Heart left ventricle (tissue), 16 donors: Measurements from ENCODE around the gene LSM12. TPM values are rescaled to one million over a fixed set of nuclear protein-coding genes. Genes with fewer than 3 reads are reported as not detected.

Experiments
- ATAC-seq, 4 donors: fragments of 200-7000 bp; cut with Tn5 transposase; one replicate each; pipeline ENCODE4 v1.9.1; 2020 to 2022; ENCODE audit warnings: moderate library complexity in 4 of 4, mild to moderate bottlenecking in 3 of 4, moderate number of reproducible peaks in 1 of 4
- DNase-seq, 5 donors: peaks; one replicate each; pipeline ENCODE4 v3.0.0-alpha.2; 2020
- H3K27ac ChIP-seq, 12 donors: fragments of 200-600 bp; sonication (generic) in 4 of 12; one replicate each; pipeline versions ENCODE4 v1.5.0 to v1.8.0; 2016 to 2022; ENCODE audit warnings: mild to moderate bottlenecking in 2 of 12
- H3K27me3 ChIP-seq, 9 donors: fragments of 200-600 bp; sonication (generic) in 2 of 9; one replicate each; pipeline versions ENCODE4 v1.5.1 to v1.8.0; 2016 to 2022; ENCODE audit warnings: mild to moderate bottlenecking in 3 of 9
- H3K36me3 ChIP-seq, 9 donors: fragments of 200-600 bp; sonication (generic) in 2 of 9; one replicate each; pipeline versions ENCODE4 v1.5.0 to v1.8.0; 2018 to 2022; ENCODE audit warnings: mild to moderate bottlenecking in 2 of 9
- H3K4me1 ChIP-seq, 12 donors: fragments of 200-600 bp; sonication (generic) in 4 of 12; one replicate each; pipeline versions ENCODE4 v1.5.0 to v1.8.0; 2016 to 2022; ENCODE audit warnings: mild to moderate bottlenecking in 3 of 12
- H3K4me3 ChIP-seq, 12 donors: fragments of 200-600 bp; sonication (generic) in 4 of 12; one replicate each; pipeline versions ENCODE4 v1.5.0 to v1.8.0; 2017 to 2022; ENCODE audit warnings: mild to moderate bottlenecking in 9 of 12, moderate library complexity in 4 of 12
- H3K9me3 ChIP-seq, 12 donors: fragments of 200-600 bp; sonication (generic) in 4 of 12; one replicate each; pipeline versions ENCODE4 v1.5.0 to v1.8.0; 2016 to 2022; ENCODE audit warnings: mild to moderate bottlenecking in 1 of 12
- POLR2A ChIP-seq, 2 donors: fragments of 450-650 bp; IDR thresholded peaks; one replicate each; pipeline ENCODE4 v1.6.1; 2017; ENCODE audit warnings: antibody characterized with exemption in 2 of 2, mild to moderate bottlenecking in 2 of 2, moderate library complexity in 2 of 2
- WGBS, 4 donors: extraction: QIAGEN DNeasy Blood & Tissue Kit in 2 of 4; methylation state at CpG; one replicate each; pipeline versions ENCODE4 v1.1.5 to v1.1.7; 2013 to 2018; 5-methylcytosine and 5-hydroxymethylcytosine counted together
- intact Hi-C, 10 donors: fragments of 100-400 bp; cut with DNase I; formaldehyde crosslinking; loops; one replicate each; pipeline versions ENCODE4 v1.11.1 to v1.14.2; 2022
- polyA plus RNA-seq, 2 donors: library from polyadenylated mRNA; stranded (reverse); fragments of 200-250 nt; gene quantifications; one replicate each; pipeline ENCODE4 v1.2.3, GENCODE V29; 2013
- total RNA-seq, 9 donors: library from RNA; depleted of rRNA in 2 of 9; stranded (reverse); fragments of >200 nt in 2 of 9; fragmentation: NEBNext Ultra II Directional in 3 of 9; extraction: Animal tissue kit (Norgen Biotek cat#: 25700) in 3 of 9; gene quantifications; one replicate each; pipeline versions ENCODE4 v1.1.0 to v1.2.4, GENCODE V29; 2016 to 2023
- TF ChIP-seq, protein P1 (sequence below), 12 donors: fragments of 200-600 bp; sonication (generic) in 4 of 12; IDR thresholded peaks; one replicate each; pipeline versions ENCODE4 v1.5.0 to v1.8.0; 2018 to 2022; ENCODE audit warnings: antibody characterized with exemption in 12 of 12, mild to moderate bottlenecking in 5 of 12
- donor health status: ischemic (EF 13 %, LVEDD 7.1; RV severe dilation, severe dysfunction).
- donor health status: healthy with polysubstance abuse.
- donor health status: DM: no; HTN: yes; CAD: no.
- donor health status: DM: no; HTN: no; CAD: no.
- donor health status: ischemic (EF 25% LVEDD 6.9; RV normal size, moderate dysfunction).
- donor health status: ischemic (EF 25% LVEDD 5.7; RV mildly dilated, moderate dysfunction).
- donor health status: healthy.
- donor health status: DM: yes; HTN: yes; CAD: no.
- donor health status: ischemic (EF 35%, LVEDD 5.7; RV mildly dilated, moderate dysfunction).
- donor health status: nonischemic (EF 11% LVEDD 7.7; RV severe dilation, severe dysfunction).
- donor health status: DM: yes; HTN: yes; CAD: no.
- donor health status: PGD.
- donor health status: ischemic (EF 29% LVEDD 5.4; RV normal size, mild dysfunction).
- donor health status: nonischemic (EF 23%, LVEDD 6.1; RV moderate dilation, normal function).

LSM12 gene
- total and polyA plus RNA-seq, 11 donors: 30.8 to 55.6 (median 43.7) TPM

DNA sequence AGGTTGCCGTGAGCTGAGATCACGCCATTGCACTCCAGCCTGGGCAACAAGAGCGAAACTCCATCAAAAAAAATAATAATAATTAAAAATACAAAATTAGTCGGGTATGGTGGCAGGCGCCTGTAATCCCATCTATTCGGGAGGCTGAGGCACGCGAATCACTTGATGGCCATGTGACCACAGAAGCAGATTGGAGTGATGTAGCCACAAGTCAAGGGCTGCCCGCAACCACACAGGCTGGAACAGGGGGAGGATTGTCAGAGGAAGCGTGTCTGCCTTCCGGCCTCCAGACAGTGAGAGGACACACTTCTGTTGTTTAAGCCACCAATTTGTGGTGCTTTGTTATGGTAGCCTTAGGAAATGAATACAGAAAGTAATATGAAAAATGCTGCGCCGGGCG lies 73.8 kb downstream of the LSM12 start:
- TF ChIP-seq, protein P1, sequence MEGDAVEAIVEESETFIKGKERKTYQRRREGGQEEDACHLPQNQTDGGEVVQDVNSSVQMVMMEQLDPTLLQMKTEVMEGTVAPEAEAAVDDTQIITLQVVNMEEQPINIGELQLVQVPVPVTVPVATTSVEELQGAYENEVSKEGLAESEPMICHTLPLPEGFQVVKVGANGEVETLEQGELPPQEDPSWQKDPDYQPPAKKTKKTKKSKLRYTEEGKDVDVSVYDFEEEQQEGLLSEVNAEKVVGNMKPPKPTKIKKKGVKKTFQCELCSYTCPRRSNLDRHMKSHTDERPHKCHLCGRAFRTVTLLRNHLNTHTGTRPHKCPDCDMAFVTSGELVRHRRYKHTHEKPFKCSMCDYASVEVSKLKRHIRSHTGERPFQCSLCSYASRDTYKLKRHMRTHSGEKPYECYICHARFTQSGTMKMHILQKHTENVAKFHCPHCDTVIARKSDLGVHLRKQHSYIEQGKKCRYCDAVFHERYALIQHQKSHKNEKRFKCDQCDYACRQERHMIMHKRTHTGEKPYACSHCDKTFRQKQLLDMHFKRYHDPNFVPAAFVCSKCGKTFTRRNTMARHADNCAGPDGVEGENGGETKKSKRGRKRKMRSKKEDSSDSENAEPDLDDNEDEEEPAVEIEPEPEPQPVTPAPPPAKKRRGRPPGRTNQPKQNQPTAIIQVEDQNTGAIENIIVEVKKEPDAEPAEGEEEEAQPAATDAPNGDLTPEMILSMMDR (IDR thresholded peaks at IDR 0.05): no peak
- intact Hi-C loops: loop anchor here in 1 of 10 donors (10.0 kb wide), 1 partner anchor 118 kb away; no protein-coding TSS in a partner anchor
- WGBS, 4 donors: 89 to 94% (median 91%) methylated on average over 14 of the region's 14 CpGs

DNA sequence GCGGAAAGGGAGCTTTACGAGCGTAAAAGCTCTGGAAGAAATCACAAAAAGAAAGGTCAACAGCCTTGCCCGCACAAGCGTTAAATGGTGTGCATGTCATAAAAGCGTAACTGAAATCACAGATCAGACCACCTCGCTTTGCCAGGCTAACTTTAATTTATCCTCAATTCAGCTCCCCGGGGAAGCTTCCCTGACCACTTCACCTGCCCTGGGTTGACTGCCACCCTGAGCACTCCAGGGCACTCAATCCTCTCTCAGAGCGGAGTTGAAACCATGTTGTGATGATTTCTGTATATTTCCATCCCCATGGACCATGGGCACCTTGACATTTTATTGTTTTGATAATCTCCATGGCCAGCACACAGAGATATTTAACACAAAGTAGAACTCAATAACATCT lies 78.2 kb downstream of the LSM12 start:
- no peaks in the 10 kb centered on the region for H3K9me3 ChIP-seq
- H3K4me3 ChIP-seq: no peak overlapping the region
- peaks cover 0 to 23% (median 7%) of the 10 kb centered on the region in 12 donors for H3K4me1 ChIP-seq
- ATAC-seq (no peak), DNase-seq (no peak)
- H3K27ac ChIP-seq: no peak overlapping the region
- intact Hi-C loops: no loop called here
- H3K27me3 ChIP-seq: peaks cover 0 to 38% (median 9%) of the 10 kb centered on the region in 9 donors
- whole genome bisulfite sequencing, 4 donors: 85 to 94% (median 91%) methylated on average over 9 of the region's 9 CpGs
- H3K36me3 ChIP-seq: no peaks in the 10 kb centered on the region
- TF ChIP-seq, protein P1 (IDR thresholded peaks at IDR 0.05): no peak
- no peak for TF ChIP-seq POLR2A (IDR thresholded peaks at IDR 0.05)

More for the DNA sequence above, 73.8 kb downstream of the LSM12 start:
- Histone ChIP-seq H3K27me3 (peaks cover 0 to 22% (median 10%) of the 10 kb centered on the region in 9 donors), H3K27ac (no peak overlapping the region), H3K4me3 (no peak overlapping the region), H3K9me3 (no peaks in the 10 kb centered on the region), H3K4me1 (peaks cover 0 to 12% (median 7%) of the 10 kb centered on the region in 12 donors), H3K36me3 (no peaks in the 10 kb centered on the region)
- no peak for DNase-seq
- ATAC-seq: no peak

GRCh38 chr17:43987131-43988021 lies 79.1 kb downstream of the LSM12 start:
- Histone ChIP-seq H3K36me3 (no peaks in the 10 kb centered on the region), H3K4me1 (peaks cover 0 to 23% (median 8%) of the 10 kb centered on the region in 12 donors), H3K27me3 (peaks cover 0 to 47% (median 9%) of the 10 kb centered on the region in 9 donors), H3K27ac (peak overlapping the region in 5 of 12 donors; percentile 13 to 45 (median 14)), H3K4me3 (no peak overlapping the region), H3K9me3 (no peaks in the 10 kb centered on the region)
- WGBS, 4 donors: 57 to 62% (median 60%) methylated on average over 12 of the region's 12 CpGs
- ATAC-seq: peak; percentile 35 to 86 (median 57)
- no peak for TF ChIP-seq POLR2A (IDR thresholded peaks at IDR 0.05)
- TF ChIP-seq, protein P1 (IDR thresholded peaks at IDR 0.05): no peak
- DNase-seq: peak in 1 of 5 donors; percentile 26
- intact Hi-C loops: no loop called here

DNA sequence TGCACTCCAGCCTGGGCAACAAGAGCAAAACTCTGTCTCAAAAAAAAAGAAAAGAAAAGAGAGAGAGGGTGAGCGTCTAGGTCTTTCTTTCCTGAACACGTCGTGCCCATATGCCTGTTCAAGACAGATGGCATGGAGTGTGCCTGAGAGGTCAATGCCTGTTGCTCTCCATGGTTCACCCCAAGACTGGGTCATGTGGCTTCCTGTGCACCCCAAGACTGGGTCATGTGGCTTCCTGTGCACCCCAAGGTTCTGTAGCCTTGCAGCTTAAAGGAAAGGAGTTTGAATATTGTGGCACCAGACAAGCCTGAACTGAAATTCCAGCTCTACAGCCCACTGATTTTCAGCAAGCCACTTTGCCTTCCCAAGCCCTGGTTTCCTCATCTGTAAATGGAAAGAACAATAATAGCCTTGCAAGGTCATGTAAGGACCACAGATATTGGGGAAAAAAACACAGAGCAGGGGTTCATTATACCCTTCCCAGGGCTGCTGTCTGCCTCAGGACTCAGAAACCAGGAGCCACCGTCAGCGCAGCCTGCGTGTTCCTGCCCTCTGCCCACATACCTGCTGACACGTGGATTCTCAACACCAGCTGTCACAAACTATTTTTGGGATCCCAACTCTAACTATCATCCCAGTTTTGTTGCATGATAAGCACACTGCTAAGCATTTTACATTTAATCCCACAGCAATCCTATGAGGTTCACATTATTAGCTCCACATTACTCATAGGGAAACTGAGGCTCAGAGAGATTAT lies 80.1 kb downstream of the LSM12 start:
- peak in 3 of 4 donors; percentile 29 to 68 (median 45) for ATAC-seq
- intact Hi-C loops: no loop called here

More for the DNA sequence above, 80.1 kb downstream of the LSM12 start:
- Histone ChIP-seq H3K27ac (peak overlapping the region in 2 of 12 donors; percentile 14 to 45), H3K27me3 (peaks cover 0 to 57% (median 9%) of the 10 kb centered on the region in 9 donors), H3K4me1 (peaks cover 0 to 23% (median 8%) of the 10 kb centered on the region in 12 donors), H3K4me3 (no peak overlapping the region), H3K9me3 (no peaks in the 10 kb centered on the region), H3K36me3 (no peaks in the 10 kb centered on the region)
- no peak for DNase-seq
- TF ChIP-seq, protein P1 (IDR thresholded peaks at IDR 0.05): no peak
- no peak for TF ChIP-seq POLR2A (IDR thresholded peaks at IDR 0.05)
- WGBS, 4 donors: 56 to 64% (median 63%) methylated on average over 7 of the region's 7 CpGs
